Measurements from ENCODE around the gene PSMB5.

Gene PSMB5

GRCh38 chr14:23043754-23044153 is 9.1 kb upstream of the PSMB5 start:
- no peak for DNase-seq (ENCODE audit: low read depth, low spot score)

- DNase-seq (ENCODE audit: low read depth, low spot score): no peak
These were observed 8.4 kb upstream of the PSMB5 start for GRCh38 chr14:23043145-23043544.

- DNase-seq (ENCODE audit: low read depth, low spot score): no peak
These were observed 7.7 kb upstream of the PSMB5 start, which contains the start of gene PSMB11 for GRCh38 chr14:23042162-23042965. TSS of gene PSMB11 (plus strand) at chr14:23042212. CDS start at chr14:23042226, 14 bp downstream.

- DNase-seq (ENCODE audit: low read depth, low spot score): no peak
These were observed 7.0 kb upstream of the PSMB5 start for GRCh38 chr14:23041729-23042128.

DNA sequence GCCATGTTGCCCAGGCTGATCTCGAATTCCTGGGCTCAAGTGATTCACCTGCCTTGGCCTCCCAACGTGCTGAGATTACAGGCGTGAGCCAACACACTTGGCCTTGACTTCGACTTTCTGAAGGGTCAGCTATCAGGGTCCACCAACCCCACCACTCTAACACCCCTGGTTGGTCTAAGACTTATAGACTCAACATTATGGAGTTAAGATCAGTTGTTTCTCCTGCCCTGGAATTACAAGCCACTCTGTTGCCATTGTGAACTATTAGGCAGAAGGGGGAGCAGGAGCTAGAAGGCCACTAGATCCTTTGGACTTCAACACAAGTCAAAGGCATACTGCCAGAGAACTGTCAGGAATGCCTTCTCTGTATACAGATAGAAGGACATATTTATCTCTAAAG is 5.4 kb upstream of the PSMB5 start:
- DNase-seq (ENCODE audit: low read depth, low spot score): no peak

DNA sequence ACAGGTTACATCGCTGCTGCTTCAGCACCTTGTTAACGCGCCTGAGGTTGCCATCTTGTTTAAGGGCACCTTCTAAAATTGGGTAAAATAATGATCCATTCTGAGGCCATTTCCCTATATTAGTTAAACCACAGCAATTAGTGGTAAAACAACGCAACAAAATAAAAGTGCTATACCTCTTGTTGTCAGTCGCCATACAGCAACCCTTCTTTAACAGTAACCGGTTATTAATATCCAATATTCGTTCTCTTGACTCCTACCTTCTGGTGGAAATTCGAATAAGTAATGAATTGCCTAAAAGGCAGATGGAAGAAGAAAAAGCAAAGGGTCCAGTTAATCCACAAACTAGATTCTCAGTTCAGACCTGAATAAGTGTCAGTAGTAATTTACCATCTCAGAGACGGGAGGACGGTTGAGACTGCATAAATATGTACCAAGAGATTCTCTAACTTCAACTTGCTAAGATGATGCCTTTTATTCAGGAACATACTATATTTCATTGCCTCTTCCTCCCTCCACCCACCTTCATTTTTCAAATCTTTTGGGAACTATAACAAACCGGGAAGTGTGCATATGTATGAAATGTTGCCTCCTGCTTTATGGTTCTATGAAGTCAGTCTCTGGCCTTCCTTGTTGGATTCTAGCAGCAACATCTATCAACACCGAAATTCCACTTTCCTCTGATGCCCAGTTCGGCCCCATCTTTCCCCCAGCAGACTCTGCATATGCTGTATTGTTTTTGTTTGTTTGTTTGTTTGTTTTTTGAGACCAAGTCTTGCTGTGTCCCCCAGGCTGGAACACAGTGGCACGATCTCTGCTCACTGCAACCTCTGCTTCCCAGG is 824 bp upstream of the PSMB5 start:
- no peak for DNase-seq (ENCODE audit: low read depth, low spot score)

- no peak for DNase-seq (ENCODE audit: low read depth, low spot score)
These were observed 751 bp downstream of the PSMB5 start for GRCh38 chr14:23033801-23034497.

- no peak for DNase-seq (ENCODE audit: low read depth, low spot score)
These were observed 1.4 kb downstream of the PSMB5 start for GRCh38 chr14:23033251-23033727.

- no peak for DNase-seq (ENCODE audit: low read depth, low spot score)
These were observed 3.8 kb downstream of the PSMB5 start for GRCh38 chr14:23030936-23031335.

- DNase-seq (ENCODE audit: low read depth, low spot score): no peak
These were observed 5.9 kb downstream of the PSMB5 start for GRCh38 chr14:23028799-23029198.

GRCh38 chr14:23025151-23025814 is 9.4 kb downstream of the PSMB5 start:
- DNase-seq (ENCODE audit: low read depth, low spot score): no peak

DNA sequence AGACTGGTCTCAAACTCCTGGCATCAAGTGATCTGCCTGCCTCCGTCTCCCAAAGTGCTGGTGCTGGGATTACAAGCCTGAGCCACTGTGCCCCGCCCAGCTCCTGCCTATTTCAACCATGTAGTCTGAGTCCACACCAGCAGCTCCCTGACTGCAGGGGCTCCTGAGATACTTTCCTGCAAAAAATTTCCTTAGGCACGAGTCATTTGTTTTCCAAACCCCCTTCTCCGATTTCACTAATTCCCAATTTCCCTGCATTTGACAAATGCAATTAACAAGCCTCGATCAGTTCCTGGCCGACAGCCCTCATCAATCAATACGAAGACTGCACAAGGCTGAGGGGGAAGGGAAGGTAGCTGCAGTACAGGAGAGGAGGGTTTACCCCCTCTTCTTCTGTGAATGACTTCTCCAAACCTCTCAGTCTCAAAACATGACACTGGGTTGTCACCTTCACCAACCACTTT is 10.1 kb downstream of the PSMB5 start:
- DNase-seq (ENCODE audit: low read depth, low spot score): no peak

GRCh38 chr14:23023795-23024152 is 10.9 kb downstream of the PSMB5 start:
- DNase-seq (ENCODE audit: low read depth, low spot score): no peak

GRCh38 chr14:23023022-23023794 is 11.5 kb downstream of the PSMB5 start:
- DNase-seq (ENCODE audit: low read depth, low spot score): no peak

- no peak for DNase-seq (ENCODE audit: low read depth, low spot score)
These were observed 12.7 kb downstream of the PSMB5 start for GRCh38 chr14:23021889-23022442.

- no peak for DNase-seq (ENCODE audit: low read depth, low spot score)
These were observed 13.3 kb downstream of the PSMB5 start for GRCh38 chr14:23021434-23021833.

DNA sequence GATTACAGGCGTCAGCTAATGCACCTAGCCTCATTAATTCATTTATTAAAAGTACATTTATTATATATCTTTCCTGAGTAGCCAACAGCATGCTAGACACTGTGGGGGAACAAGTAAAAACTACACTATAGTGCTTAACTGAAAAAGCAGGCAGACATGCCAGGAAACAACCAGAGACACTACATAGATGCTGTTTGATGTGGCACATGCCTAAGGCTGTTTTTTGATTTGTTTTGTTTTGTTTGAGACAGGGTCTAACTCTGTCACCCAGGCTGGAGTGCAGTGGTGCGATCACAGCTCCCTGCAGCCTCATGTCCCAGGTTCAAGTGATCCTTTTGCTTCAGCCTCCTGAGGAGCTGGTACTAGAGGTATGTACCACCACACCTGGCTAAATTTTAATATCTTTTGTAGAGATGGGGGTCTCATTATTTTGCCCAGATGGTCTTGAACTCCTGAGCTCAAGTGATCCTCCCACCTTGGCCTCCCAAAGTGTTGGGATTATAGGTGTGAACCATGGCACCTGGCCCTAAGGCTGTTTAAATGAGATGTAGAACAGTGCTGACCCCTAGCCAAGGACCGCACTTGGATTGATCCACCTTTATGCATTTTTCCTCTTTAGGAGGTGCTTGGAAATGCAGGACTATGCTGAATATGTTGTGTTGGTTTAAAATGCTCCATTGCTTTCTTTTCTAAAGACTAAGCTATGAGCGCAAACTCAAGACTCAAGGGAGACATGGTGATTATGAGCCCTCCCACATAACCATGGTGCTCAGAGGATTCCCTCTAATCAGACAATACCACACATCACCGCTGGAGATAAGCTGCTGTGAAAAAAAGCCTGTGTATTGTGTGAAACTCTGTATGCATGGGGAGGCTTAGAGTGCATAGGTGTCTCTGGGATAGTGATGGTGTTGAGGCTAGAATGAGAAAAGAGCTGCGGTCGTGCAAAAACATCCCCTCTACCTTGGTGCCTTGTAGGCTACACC is 14.3 kb downstream of the PSMB5 start:
- no peak for DNase-seq (ENCODE audit: low read depth, low spot score)

DNA sequence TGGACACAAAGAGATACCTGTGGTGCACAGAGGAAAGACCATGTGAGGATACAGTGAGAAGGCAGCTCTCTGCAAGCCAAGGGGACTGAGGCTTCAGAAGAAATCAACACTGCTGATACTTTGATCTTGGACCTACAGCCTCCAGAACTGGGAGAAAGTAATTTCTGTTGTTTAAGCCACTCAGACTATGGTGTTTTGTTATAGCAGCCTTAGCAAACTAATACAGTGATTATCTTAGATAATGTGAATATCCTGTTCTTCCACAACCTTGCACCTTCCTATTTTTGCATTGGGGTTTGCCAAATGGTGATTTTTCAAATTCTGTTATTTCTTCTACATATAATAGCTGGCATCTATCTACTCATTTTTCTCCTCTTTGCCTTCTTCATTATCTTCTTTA is 16.6 kb downstream of the PSMB5 start:
- DNase-seq (ENCODE audit: low read depth, low spot score): no peak

DNA sequence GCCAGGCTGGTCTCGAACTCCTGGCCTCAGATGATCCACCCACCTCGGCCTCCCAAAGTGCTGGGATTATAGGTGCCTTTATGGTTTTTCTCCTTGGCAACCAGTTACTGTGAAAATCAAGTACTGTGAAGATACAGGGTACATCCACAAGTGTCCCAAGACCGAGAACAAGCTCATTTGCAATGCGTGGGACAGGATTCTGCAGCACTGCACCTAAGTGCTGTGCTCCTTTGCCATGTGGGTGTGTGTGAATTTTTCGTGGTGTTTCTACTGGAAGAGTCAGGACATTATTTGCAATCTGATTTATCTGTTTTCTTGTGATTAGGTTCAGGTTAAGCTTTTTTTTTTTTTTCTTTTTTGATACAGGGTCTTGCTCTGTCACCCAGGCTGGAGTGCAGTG is 17.6 kb downstream of the PSMB5 start:
- DNase-seq (ENCODE audit: low read depth, low spot score): no peak
